Measurements from ENCODE around the gene SGCA.

Gene SGCA

GRCh38 chr17:50196036-50196435, 30.2 kb downstream of the SGCA start:
- TF ChIP-seq, protein P1, sequence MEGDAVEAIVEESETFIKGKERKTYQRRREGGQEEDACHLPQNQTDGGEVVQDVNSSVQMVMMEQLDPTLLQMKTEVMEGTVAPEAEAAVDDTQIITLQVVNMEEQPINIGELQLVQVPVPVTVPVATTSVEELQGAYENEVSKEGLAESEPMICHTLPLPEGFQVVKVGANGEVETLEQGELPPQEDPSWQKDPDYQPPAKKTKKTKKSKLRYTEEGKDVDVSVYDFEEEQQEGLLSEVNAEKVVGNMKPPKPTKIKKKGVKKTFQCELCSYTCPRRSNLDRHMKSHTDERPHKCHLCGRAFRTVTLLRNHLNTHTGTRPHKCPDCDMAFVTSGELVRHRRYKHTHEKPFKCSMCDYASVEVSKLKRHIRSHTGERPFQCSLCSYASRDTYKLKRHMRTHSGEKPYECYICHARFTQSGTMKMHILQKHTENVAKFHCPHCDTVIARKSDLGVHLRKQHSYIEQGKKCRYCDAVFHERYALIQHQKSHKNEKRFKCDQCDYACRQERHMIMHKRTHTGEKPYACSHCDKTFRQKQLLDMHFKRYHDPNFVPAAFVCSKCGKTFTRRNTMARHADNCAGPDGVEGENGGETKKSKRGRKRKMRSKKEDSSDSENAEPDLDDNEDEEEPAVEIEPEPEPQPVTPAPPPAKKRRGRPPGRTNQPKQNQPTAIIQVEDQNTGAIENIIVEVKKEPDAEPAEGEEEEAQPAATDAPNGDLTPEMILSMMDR (IDR thresholded peaks at IDR 0.05; ENCODE audit: extremely low read depth, missing control alignments): no peak
- DNase-seq (ENCODE audit: low spot score): no peak

- DNase-seq (ENCODE audit: low spot score): no peak
- TF ChIP-seq, protein P1 (IDR thresholded peaks at IDR 0.05; ENCODE audit: extremely low read depth, missing control alignments): no peak
Observed at GRCh38 chr17:50196826-50197225, 31.0 kb downstream of the SGCA start.

- peak; percentile 80 for DNase-seq (ENCODE audit: low spot score)
- TF ChIP-seq, protein P1 (IDR thresholded peaks at IDR 0.05; ENCODE audit: extremely low read depth, missing control alignments): peak; percentile 91
Observed at GRCh38 chr17:50198026-50198669, 32.3 kb downstream of the SGCA start.

DNA sequence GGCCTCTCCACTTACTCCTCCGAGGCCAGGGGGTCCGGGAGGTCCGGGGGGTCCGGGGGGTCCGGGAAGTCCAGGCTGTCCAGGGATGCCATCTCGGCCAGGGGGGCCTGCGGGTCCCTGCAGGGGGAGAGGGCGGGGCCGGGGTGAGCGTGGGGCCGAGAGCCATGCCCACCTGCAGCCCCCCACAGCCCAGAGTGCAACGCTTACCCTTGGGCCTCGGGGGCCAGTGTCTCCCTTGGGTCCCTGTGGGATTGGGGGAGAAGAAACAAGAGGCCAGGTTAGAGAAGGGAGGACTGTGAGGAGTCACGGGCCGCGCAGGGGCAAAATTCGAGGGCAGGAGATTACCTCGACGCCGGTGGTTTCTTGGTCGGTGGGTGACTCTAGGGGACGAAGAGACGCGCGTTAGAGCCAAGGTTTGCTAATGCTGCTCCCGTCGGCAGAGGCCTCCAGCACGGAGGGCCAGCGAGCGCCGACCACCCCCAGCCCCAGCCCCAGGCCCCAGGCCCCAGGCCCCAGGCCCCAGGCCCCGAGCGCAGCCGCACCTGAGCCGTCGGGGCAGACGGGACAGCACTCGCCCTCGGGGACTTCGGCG, 33.5 kb downstream of the SGCA start:
- no peak for DNase-seq (ENCODE audit: low spot score)
- TF ChIP-seq, protein P1 (IDR thresholded peaks at IDR 0.05; ENCODE audit: extremely low read depth, missing control alignments): no peak

GRCh38 chr17:50199803-50200456, 34.1 kb downstream of the SGCA start:
- TF ChIP-seq, protein P1 (IDR thresholded peaks at IDR 0.05; ENCODE audit: extremely low read depth, missing control alignments): no peak
- peak; percentile 88 for DNase-seq (ENCODE audit: low spot score)

- TF ChIP-seq, protein P1 (IDR thresholded peaks at IDR 0.05; ENCODE audit: extremely low read depth, missing control alignments): peak; percentile 79
- DNase-seq (ENCODE audit: low spot score): peak; percentile 93
Observed at GRCh38 chr17:50200457-50201275, 34.9 kb downstream of the SGCA start.

All from GM20000 (cell line).